ENCODE results near the gene GUCA1A.

- TF ChIP-seq CTCF (IDR thresholded peaks at IDR 0.05) (no peak), POLR2A (IDR thresholded peaks at IDR 0.05) (no peak)
Observed at GRCh38 chr6:42141603-42142117, 31.5 kb upstream of the GUCA1A start.

Data from vagina (tissue), 2 donors.